Trophoblast cell (in vitro differentiated cells and primary cell): ENCODE data around the gene FJX1.

Experiments
- DNase-seq, 2 donors: peaks; one replicate each; pipeline ENCODE4 v3.0.0-alpha.2; 2016
- H2AFZ ChIP-seq: 2 replicates; pipeline ENCODE4 v1.6.1; 2013; ENCODE audit warnings: low read length, moderate library complexity, mild to moderate bottlenecking; ENCODE audit not compliant: insufficient read depth, poor library complexity
- H2AK5ac ChIP-seq: 2 replicates; pipeline ENCODE4 v1.6.1; 2013; ENCODE audit warnings: mild to moderate bottlenecking, low read length
- H2BK120ac ChIP-seq: 2 replicates; pipeline ENCODE4 v1.6.1; 2013; ENCODE audit warnings: low read length, mild to moderate bottlenecking, moderate library complexity; ENCODE audit not compliant: insufficient read depth, poor library complexity
- H2BK12ac ChIP-seq: 2 replicates; pipeline ENCODE4 v1.6.1; 2013; ENCODE audit warnings: mild to moderate bottlenecking, low read length, moderate library complexity
- H2BK5ac ChIP-seq: 2 replicates; pipeline ENCODE4 v1.6.1; 2013; ENCODE audit warnings: low read length, low read depth, moderate library complexity, mild to moderate bottlenecking; ENCODE audit not compliant: poor library complexity
- H3K14ac ChIP-seq: 2 replicates; pipeline ENCODE4 v1.6.1; 2013; ENCODE audit warnings: mild to moderate bottlenecking, low read length
- H3K18ac ChIP-seq: 2 replicates; pipeline ENCODE4 v1.6.1; 2013; ENCODE audit warnings: mild to moderate bottlenecking, low read length
- H3K23ac ChIP-seq: 2 replicates; pipeline ENCODE4 v1.6.1; 2013; ENCODE audit warnings: low read length
- H3K27ac ChIP-seq: 2 replicates; pipeline ENCODE4 v1.5.1; 2013; ENCODE audit warnings: low read depth, mild to moderate bottlenecking, inconsistent platforms, low read length, moderate library complexity
- H3K27me3 ChIP-seq: 2 replicates; pipeline ENCODE4 v1.6.1; 2013; ENCODE audit warnings: inconsistent platforms, mild to moderate bottlenecking, low read length, moderate library complexity; ENCODE audit not compliant: insufficient read depth
- H3K36me3 ChIP-seq, 2 experiments: 1 replicate in 1 of 2; 2 replicates in 1 of 2; pipeline ENCODE4 v1.6.1; 2013; ENCODE audit warnings: low read length in 2 of 2, mild to moderate bottlenecking in 2 of 2, moderate library complexity in 1 of 2; ENCODE audit not compliant: insufficient read depth in 2 of 2, control insufficient read depth in 1 of 2
- H3K4ac ChIP-seq: 2 replicates; pipeline ENCODE4 v1.6.1; 2013; ENCODE audit warnings: low read depth, mild to moderate bottlenecking, low read length, moderate library complexity
- H3K4me1 ChIP-seq, 2 experiments: 1 replicate in 1 of 2; 2 replicates in 1 of 2; pipeline ENCODE4 v1.6.1; 2013; ENCODE audit warnings: low read length in 2 of 2, mild to moderate bottlenecking in 2 of 2, moderate library complexity in 1 of 2; ENCODE audit not compliant: insufficient read depth in 2 of 2, control insufficient read depth in 1 of 2
- H3K4me2 ChIP-seq: 2 replicates; pipeline ENCODE4 v1.6.1; 2013; ENCODE audit warnings: inconsistent platforms, mild to moderate bottlenecking, low read length, moderate library complexity
- H3K4me3 ChIP-seq: 2 replicates; pipeline ENCODE4 v1.5.1; 2013; ENCODE audit warnings: mild to moderate bottlenecking, low read depth, low read length, inconsistent platforms
- H3K79me1 ChIP-seq: one replicate; pipeline ENCODE4 v1.6.1; 2013; ENCODE audit warnings: low read length
- H3K79me2 ChIP-seq: 2 replicates; pipeline ENCODE4 v1.6.1; 2013; ENCODE audit warnings: low read length, mild to moderate bottlenecking; ENCODE audit not compliant: control insufficient read depth, insufficient read depth, poor library complexity
- H3K9ac ChIP-seq: 2 replicates; pipeline ENCODE4 v1.6.1; 2013; ENCODE audit warnings: mild to moderate bottlenecking, low read length
- H3K9me3 ChIP-seq: 2 replicates; pipeline ENCODE4 v1.6.1; 2013; ENCODE audit warnings: low read depth, mild to moderate bottlenecking, control low read depth, inconsistent platforms, low read length; ENCODE audit not compliant: insufficient read depth
- H4K12ac ChIP-seq: 2 replicates; pipeline ENCODE4 v1.6.1; 2013; ENCODE audit warnings: low read depth, mild to moderate bottlenecking, low read length, moderate library complexity
- H4K8ac ChIP-seq: 2 replicates; pipeline ENCODE4 v1.6.1; 2013; ENCODE audit warnings: low read depth, mild to moderate bottlenecking, low read length, moderate library complexity
- H4K91ac ChIP-seq: one replicate; pipeline ENCODE4 v1.6.1; 2013; ENCODE audit warnings: low read depth, mild to moderate bottlenecking, low read length, moderate library complexity
- WGBS: extraction: QIAGEN DNeasy Blood & Tissue Kit; methylation state at CpG from one replicate; pipeline ENCODE4 v1.1.7; 2013; ENCODE audit warnings: missing lambda C conversion rate; ENCODE audit not compliant: insufficient read length, insufficient coverage; ENCODE audit errors: extremely low coverage; 5-methylcytosine and 5-hydroxymethylcytosine counted together

The FJX1 gene

GRCh38 chr11:35635933-35636332, 17.7 kb downstream of the FJX1 start:
- WGBS: no CpG with 5 or more reads among the region's 6 CpGs
- no peak overlapping the region for H2BK12ac ChIP-seq

GRCh38 chr11:35639591-35640179, 21.4 kb downstream of the FJX1 start:
- WGBS: no CpG with 5 or more reads among the region's 9 CpGs
- no peak overlapping the region for H3K23ac ChIP-seq
- no peak overlapping the region for H3K18ac ChIP-seq
- H3K4me2 ChIP-seq: no peak overlapping the region
- H2BK5ac ChIP-seq: no peak overlapping the region
- no peak overlapping the region for H3K4me3 ChIP-seq
- no peak overlapping the region for H3K14ac ChIP-seq
- no peak overlapping the region for H2AFZ ChIP-seq
- H3K9me3 ChIP-seq: no peaks in the 10 kb centered on the region
- H4K91ac ChIP-seq: no peak overlapping the region
- H3K79me2 ChIP-seq: no peaks in the 10 kb centered on the region
- H4K8ac ChIP-seq: no peak overlapping the region
- no peak overlapping the region for H2BK12ac ChIP-seq
- H3K4me1 ChIP-seq: peaks cover 2 to 9% of the 10 kb centered on the region in 2 experiments
- no peak overlapping the region for H3K9ac ChIP-seq
- no peaks in the 10 kb centered on the region for H3K79me1 ChIP-seq
- no peak overlapping the region for H3K27ac ChIP-seq
- H3K4ac ChIP-seq: no peak overlapping the region
- H2BK120ac ChIP-seq: no peak overlapping the region
- no peak overlapping the region for H2AK5ac ChIP-seq
- no peaks in the 10 kb centered on the region for H3K27me3 ChIP-seq
- no peaks in the 10 kb centered on the region for H3K36me3 ChIP-seq
- no peak overlapping the region for H4K12ac ChIP-seq
- peak in 1 of 2 donors; percentile 29 for DNase-seq

More at GRCh38 chr11:35635933-35636332, 17.7 kb downstream of the FJX1 start:
- Histone ChIP-seq H3K4ac (no peak overlapping the region), H3K23ac (no peak overlapping the region), H4K12ac (no peak overlapping the region), H3K4me2 (no peak overlapping the region), H3K36me3 (no peaks in the 10 kb centered on the region), H3K14ac (no peak overlapping the region), H3K79me2 (no peaks in the 10 kb centered on the region), H2BK120ac (no peak overlapping the region), H2AFZ (no peak overlapping the region), H3K79me1 (no peaks in the 10 kb centered on the region), H4K8ac (no peak overlapping the region), H2AK5ac (no peak overlapping the region), H3K9ac (no peak overlapping the region), H2BK5ac (no peak overlapping the region), H4K91ac (no peak overlapping the region), H3K4me3 (no peak overlapping the region), H3K27me3 (no peaks in the 10 kb centered on the region), H3K27ac (no peak overlapping the region), H3K9me3 (no peaks in the 10 kb centered on the region), H3K4me1 (peaks cover 2 to 5% of the 10 kb centered on the region in 2 experiments), H3K18ac (no peak overlapping the region)
- DNase-seq: no peak

DNA sequence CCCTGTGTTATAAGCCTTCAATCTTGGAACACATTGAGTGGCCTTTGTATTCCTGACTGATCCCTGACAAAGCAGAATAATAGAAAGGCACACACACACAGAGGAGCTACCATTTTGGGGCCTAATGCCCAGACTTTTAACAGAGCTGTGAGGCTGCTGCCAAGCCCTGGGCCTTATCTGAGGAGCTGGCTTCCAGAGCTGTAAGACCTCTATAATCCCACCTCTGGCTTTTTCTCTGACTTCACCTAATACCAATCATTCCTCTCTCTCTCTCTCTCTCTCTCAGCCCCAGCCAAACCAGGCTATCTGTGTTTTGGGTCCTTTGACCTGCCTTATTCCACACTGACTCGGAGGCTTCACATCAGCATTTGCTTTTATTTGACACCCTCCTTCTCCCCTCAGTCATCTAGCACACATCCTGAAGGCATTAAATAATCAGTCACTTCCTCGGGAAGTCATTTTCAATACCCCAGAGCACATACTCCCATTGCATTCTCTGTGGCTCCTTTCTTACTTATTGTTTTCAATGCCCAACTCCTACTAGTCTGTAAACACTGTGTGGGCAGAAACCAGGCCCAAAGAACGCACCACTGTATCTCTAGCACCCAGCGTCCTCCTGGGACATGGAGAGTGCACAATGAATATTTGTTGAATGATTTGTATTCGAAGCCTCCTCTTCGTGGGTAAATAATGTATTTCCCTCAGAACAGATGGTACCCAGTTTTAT, 23.1 kb downstream of the FJX1 start:
- WGBS: no CpG with 5 or more reads among the region's 6 CpGs
- Histone ChIP-seq H3K36me3 (no peaks in the 10 kb centered on the region), H3K79me1 (no peaks in the 10 kb centered on the region), H3K4ac (no peak overlapping the region), H3K23ac (no peak overlapping the region), H3K27ac (no peak overlapping the region), H2BK5ac (no peak overlapping the region), H4K8ac (no peak overlapping the region), H2AFZ (no peak overlapping the region), H4K91ac (no peak overlapping the region), H3K18ac (no peak overlapping the region), H2BK12ac (no peak overlapping the region), H3K4me3 (no peak overlapping the region), H3K79me2 (no peaks in the 10 kb centered on the region), H2BK120ac (no peak overlapping the region), H3K4me1 (peaks cover 2 to 9% of the 10 kb centered on the region in 2 experiments), H2AK5ac (no peak overlapping the region), H3K9ac (no peak overlapping the region), H3K14ac (no peak overlapping the region), H3K9me3 (no peaks in the 10 kb centered on the region), H3K27me3 (no peaks in the 10 kb centered on the region), H4K12ac (no peak overlapping the region), H3K4me2 (no peak overlapping the region)
- no peak for DNase-seq

DNA sequence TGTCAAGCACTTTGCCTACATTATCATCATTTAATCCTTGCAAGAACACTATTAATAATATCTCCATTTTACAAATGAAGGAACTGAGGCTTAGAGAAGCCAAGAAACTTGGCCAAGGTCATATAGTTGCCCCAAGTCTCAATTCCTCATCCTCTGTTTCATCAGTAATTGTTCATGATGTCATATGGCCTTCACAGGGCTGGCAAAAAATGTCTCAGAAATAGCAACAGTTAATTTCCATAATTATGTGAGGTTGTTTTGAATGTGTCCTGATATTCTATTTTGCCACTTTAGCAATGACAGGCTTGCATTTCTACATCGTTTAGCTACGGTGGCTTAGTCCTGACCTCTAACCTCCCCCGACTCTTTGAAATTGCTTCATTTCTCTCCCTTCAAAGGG, 23.7 kb downstream of the FJX1 start:
- no CpG with 5 or more reads among the region's 3 CpGs for WGBS
- H3K23ac ChIP-seq: no peak overlapping the region
- H4K91ac ChIP-seq: no peak overlapping the region
- H3K18ac ChIP-seq: no peak overlapping the region
- H3K4me1 ChIP-seq: peaks cover 2 to 9% of the 10 kb centered on the region in 2 experiments
- H3K27ac ChIP-seq: no peak overlapping the region
- no peak overlapping the region for H4K8ac ChIP-seq
- H3K9me3 ChIP-seq: no peaks in the 10 kb centered on the region
- DNase-seq: no peak
- H3K14ac ChIP-seq: no peak overlapping the region
- no peaks in the 10 kb centered on the region for H3K36me3 ChIP-seq
- H3K4me2 ChIP-seq: no peak overlapping the region
- no peak overlapping the region for H2BK5ac ChIP-seq
- no peak overlapping the region for H3K4me3 ChIP-seq
- H3K79me2 ChIP-seq: no peaks in the 10 kb centered on the region
- H3K27me3 ChIP-seq: no peaks in the 10 kb centered on the region
- H3K9ac ChIP-seq: no peak overlapping the region
- H2BK120ac ChIP-seq: no peak overlapping the region
- H3K4ac ChIP-seq: no peak overlapping the region
- H2BK12ac ChIP-seq: no peak overlapping the region
- H4K12ac ChIP-seq: no peak overlapping the region
- no peak overlapping the region for H2AFZ ChIP-seq
- no peaks in the 10 kb centered on the region for H3K79me1 ChIP-seq
- no peak overlapping the region for H2AK5ac ChIP-seq
